ENCODE data around the gene ZNF862. TPM values are rescaled to one million over a fixed set of nuclear protein-coding genes. Genes with fewer than 3 reads are reported as not detected.
"Not testable (repeated sequence)": the region's sequence is repeated elsewhere in the genome, so short reads cannot be mapped to it uniquely, and the experiment has no call there.

Gene ZNF862
- total RNA-seq, 1 donor from 2014 or later, result 27.4 TPM

- Mint-ChIP-seq H3K9me3 (no peaks in the 10 kb centered on the region), H3K4me1 (peaks cover 2% of the 10 kb centered on the region), H3K4me3 (no peak overlapping the region), H3K36me3 (peaks cover 5% of the 10 kb centered on the region), H3K27ac (no peak overlapping the region), H3K27me3 (ENCODE audit: low read depth) (peaks cover 3% of the 10 kb centered on the region)
- TF ChIP-seq CTCF (IDR thresholded peaks at IDR 0.05; ENCODE audit: unreplicated experiment), result no peak
- no peak for DNase-seq (ENCODE audit: low spot score in 2 of 2, unreplicated experiment in 2 of 2)
These were observed 47.2 kb downstream of the ZNF862 start for GRCh38 chr7:149885191-149886017.

DNA sequence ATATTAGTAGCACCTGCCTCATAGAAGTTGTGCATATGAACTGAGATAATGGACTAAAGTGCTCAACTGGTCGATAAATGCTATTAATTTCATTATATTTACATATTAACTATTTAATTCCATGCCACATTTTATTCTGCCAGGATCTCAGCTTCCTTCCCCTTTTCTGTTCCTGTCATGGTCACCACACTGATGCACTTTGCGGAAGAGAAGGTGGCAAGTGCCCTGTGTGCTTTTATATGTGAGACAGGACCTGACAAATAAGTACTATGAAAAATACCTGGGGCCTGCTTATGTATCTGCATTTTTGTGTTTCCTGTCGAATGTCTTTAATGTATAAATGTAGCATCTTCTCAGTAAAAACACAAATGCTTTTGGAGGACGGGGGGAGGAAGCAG lies 47.8 kb downstream of the ZNF862 start:
- Mint-ChIP-seq H3K9me3 (no peaks in the 10 kb centered on the region), H3K4me3 (no peak overlapping the region), H3K4me1 (peaks cover 2% of the 10 kb centered on the region), H3K27ac (no peak overlapping the region), H3K27me3 (ENCODE audit: low read depth) (peaks cover 3% of the 10 kb centered on the region), H3K36me3 (peaks cover 5% of the 10 kb centered on the region)
- no peak for DNase-seq (ENCODE audit: low spot score in 2 of 2, unreplicated experiment in 2 of 2)
- no peak for TF ChIP-seq CTCF (IDR thresholded peaks at IDR 0.05; ENCODE audit: unreplicated experiment)

DNA sequence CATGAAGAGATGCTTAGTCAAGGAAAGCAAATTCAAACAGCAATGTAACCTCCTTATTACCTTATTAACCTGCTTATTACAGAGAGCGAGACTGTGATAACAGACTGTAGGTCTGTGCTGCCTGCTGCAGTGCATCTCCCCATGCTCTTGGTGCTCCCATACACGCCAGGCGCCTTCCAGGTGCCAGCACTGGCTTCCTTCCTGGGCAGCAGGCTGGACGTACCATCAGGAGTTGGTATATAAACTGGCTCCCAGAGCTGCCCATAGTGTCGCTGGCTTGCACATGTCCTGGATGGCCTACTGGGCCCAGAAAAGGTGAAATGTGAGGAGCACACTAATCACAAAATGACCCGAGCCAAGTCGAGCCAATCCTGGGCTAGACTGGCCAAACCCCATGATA lies 49.1 kb downstream of the ZNF862 start:
- TF ChIP-seq CTCF (IDR thresholded peaks at IDR 0.05; ENCODE audit: unreplicated experiment), result no peak
- peaks cover 2% of the 10 kb centered on the region for H3K4me1 Mint-ChIP-seq
- peaks cover 6% of the 10 kb centered on the region for H3K27me3 Mint-ChIP-seq (ENCODE audit: low read depth)
- H3K9me3 Mint-ChIP-seq, result no peaks in the 10 kb centered on the region
- H3K36me3 Mint-ChIP-seq, result peaks cover 5% of the 10 kb centered on the region
- no peak overlapping the region for H3K27ac Mint-ChIP-seq
- no peak for DNase-seq (ENCODE audit: low spot score in 2 of 2, unreplicated experiment in 2 of 2)
- H3K4me3 Mint-ChIP-seq, result no peak overlapping the region

GRCh38 chr7:149890715-149891114 lies 52.5 kb downstream of the ZNF862 start:
- not testable (repeated sequence) for H3K4me3 Mint-ChIP-seq; H3K36me3 Mint-ChIP-seq; DNase-seq (ENCODE audit: low spot score in 2 of 2, unreplicated experiment in 2 of 2); H3K4me1 Mint-ChIP-seq; H3K27ac Mint-ChIP-seq; H3K9me3 Mint-ChIP-seq
- peaks cover 20% of the 10 kb centered on the region for H3K27me3 Mint-ChIP-seq (ENCODE audit: low read depth)

GRCh38 chr7:149894957-149895356 lies 56.8 kb downstream of the ZNF862 start:
- not testable (repeated sequence) for H3K4me1 Mint-ChIP-seq; H3K36me3 Mint-ChIP-seq; H3K27ac Mint-ChIP-seq; DNase-seq (ENCODE audit: low spot score in 2 of 2, unreplicated experiment in 2 of 2); H3K9me3 Mint-ChIP-seq; H3K4me3 Mint-ChIP-seq
- peaks cover 21% of the 10 kb centered on the region for H3K27me3 Mint-ChIP-seq (ENCODE audit: low read depth)

DNA sequence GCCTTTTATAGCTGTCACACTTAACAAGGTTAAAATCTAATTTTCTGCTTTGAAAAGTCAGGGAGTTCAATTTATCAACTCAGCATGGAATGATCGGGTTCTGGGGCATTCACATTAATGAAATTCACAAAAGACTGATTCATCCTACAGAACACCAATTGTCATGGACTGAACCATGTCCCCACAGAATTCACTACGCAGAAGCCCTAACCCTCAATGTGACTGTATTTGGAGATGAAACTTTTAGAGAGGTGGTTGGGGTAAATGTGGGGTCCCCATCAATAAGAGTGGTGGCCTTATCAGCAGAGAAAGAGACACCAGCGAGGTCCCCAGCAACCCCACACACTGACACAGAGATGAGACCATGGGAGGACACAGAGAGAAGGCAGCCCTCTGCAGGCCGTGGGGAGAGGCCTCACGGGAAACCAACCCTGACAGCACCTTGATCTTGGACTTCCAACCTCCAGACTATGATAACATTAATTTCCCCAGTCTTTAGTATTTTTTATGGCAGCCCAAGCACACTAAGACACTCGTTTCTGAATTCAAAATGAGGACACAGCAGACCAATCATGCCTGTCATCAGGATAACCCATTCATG lies 69.7 kb downstream of the ZNF862 start:
- H3K4me3 Mint-ChIP-seq; H3K36me3 Mint-ChIP-seq; DNase-seq (ENCODE audit: low spot score in 2 of 2, unreplicated experiment in 2 of 2); H3K27me3 Mint-ChIP-seq (ENCODE audit: low read depth); H3K9me3 Mint-ChIP-seq; H3K4me1 Mint-ChIP-seq; H3K27ac Mint-ChIP-seq: not testable (repeated sequence)

DNA sequence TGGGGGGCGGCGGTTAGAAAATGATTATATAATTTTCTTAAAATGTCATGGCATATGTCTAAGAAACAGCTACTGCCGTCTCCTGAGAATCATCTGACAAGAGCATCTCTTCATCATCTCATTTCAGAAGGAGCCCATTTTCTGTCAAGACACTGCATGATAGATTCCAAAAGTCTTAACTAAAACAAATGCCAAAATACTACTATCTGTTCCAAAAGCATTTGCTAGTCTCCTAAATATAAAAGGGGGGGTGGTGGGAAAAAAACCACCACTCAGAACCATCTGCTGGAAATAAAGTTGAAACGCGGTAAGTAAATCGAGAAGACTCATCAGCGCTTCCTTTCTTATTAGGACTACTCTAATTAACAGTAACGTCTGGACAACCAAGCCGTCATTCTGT lies 72.0 kb downstream of the ZNF862 start:
- H3K9me3 Mint-ChIP-seq; H3K27ac Mint-ChIP-seq; H3K4me1 Mint-ChIP-seq; H3K4me3 Mint-ChIP-seq; H3K36me3 Mint-ChIP-seq; DNase-seq (ENCODE audit: low spot score in 2 of 2, unreplicated experiment in 2 of 2); H3K27me3 Mint-ChIP-seq (ENCODE audit: low read depth): not testable (repeated sequence)

DNA sequence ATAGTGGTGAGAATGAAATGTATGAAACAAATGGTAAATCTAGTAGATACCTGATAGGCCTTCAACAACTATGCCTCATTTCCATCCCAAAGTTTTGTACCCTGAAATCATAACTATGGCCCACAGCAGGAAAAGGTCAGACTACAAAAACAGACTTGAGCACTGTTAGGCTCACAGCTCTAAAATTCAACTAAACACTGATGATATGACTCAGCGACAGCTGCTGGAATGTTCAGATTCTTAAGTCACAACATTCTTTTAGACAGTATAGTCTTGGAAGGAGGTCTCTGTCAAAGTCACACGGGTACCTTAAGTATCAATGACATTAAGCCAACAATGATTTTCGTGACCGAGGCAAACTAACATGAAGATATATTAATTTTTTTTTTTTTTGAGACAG lies 74.0 kb downstream of the ZNF862 start:
- H3K27ac Mint-ChIP-seq; H3K9me3 Mint-ChIP-seq; H3K4me3 Mint-ChIP-seq; H3K27me3 Mint-ChIP-seq (ENCODE audit: low read depth); H3K36me3 Mint-ChIP-seq; DNase-seq (ENCODE audit: low spot score in 2 of 2, unreplicated experiment in 2 of 2); H3K4me1 Mint-ChIP-seq: not testable (repeated sequence)

Other genes with a start within 250 kb of the ZNF862 start
- 35.3 to 38.9 TPM (median 38.0 TPM) in 3 replicates for gene ZNF467, start 64.8 kb upstream of the ZNF862 start, total RNA-seq
- gene ATP6V0E2, start 35.6 kb downstream of the ZNF862 start, total RNA-seq, result 27.1 to 30.0 TPM (median 28.3 TPM) in 3 replicates